HG03066 (cell line): ENCODE data around the gene OR13C9.
"Not testable (repeated sequence)": the region's sequence is repeated elsewhere in the genome, so short reads cannot be mapped to it uniquely, and the experiment has no call there.

Experiments
- ATAC-seq: cut with Tn5 transposase; IDR thresholded peaks from one replicate; pipeline ENCODE4 v1.9.1; 2021; ENCODE audit warnings: low read depth; ENCODE audit not compliant: unreplicated experiment

OR13C9 gene

GRCh38 chr9:104618104-104618503 is at the start of gene OR13C9:
Gene OR13C9 (minus strand): TSS chr9:104618204. CDS start chr9:104618204, 0 bp downstream.
- no peak for ATAC-seq

- ATAC-seq: no peak
Measured at GRCh38 chr9:104658496-104659195, 40.6 kb upstream of the OR13C9 start.

- no peak for ATAC-seq
Measured at GRCh38 chr9:104635456-104635855, 17.5 kb upstream of the OR13C9 start.

GRCh38 chr9:104633976-104634520 is 16.0 kb upstream of the OR13C9 start:
- no peak for ATAC-seq

GRCh38 chr9:104625964-104626363 is 8.0 kb upstream of the OR13C9 start:
- not testable (repeated sequence) for ATAC-seq

GRCh38 chr9:104617418-104617817 is 586 bp downstream of the OR13C9 start:
- no peak for ATAC-seq

- no peak for ATAC-seq
Measured at GRCh38 chr9:104611213-104611612, 6.8 kb downstream of the OR13C9 start.

- no peak for ATAC-seq
Measured at GRCh38 chr9:104608336-104608735, 9.7 kb downstream of the OR13C9 start.

- ATAC-seq: no peak
Measured at GRCh38 chr9:104606152-104606551, 11.9 kb downstream of the OR13C9 start.

GRCh38 chr9:104605527-104605926 is 12.5 kb downstream of the OR13C9 start, which contains the start of gene OR13C2:
Gene OR13C2 (minus strand): TSS chr9:104605627. CDS start chr9:104605627, 0 bp downstream.
- ATAC-seq: not testable (repeated sequence)

- peak; percentile 51 for ATAC-seq
Measured at GRCh38 chr9:104604801-104605200, 13.2 kb downstream of the OR13C9 start.

GRCh38 chr9:104599313-104599712 is 18.7 kb downstream of the OR13C9 start, which contains the start of gene OR13C5:
Gene OR13C5 (minus strand): TSS chr9:104599413. CDS start chr9:104599413, 0 bp downstream.
- ATAC-seq: not testable (repeated sequence)

- ATAC-seq: not testable (repeated sequence)
Measured at GRCh38 chr9:104598749-104599148, 19.3 kb downstream of the OR13C9 start.

- no peak for ATAC-seq
Measured at GRCh38 chr9:104589626-104590025, 28.4 kb downstream of the OR13C9 start.

- ATAC-seq: no peak
Measured at GRCh38 chr9:104586496-104587180, 31.4 kb downstream of the OR13C9 start.

- no peak for ATAC-seq
Measured at GRCh38 chr9:104580562-104580961, 37.4 kb downstream of the OR13C9 start.

GRCh38 chr9:104577263-104577662 is 40.7 kb downstream of the OR13C9 start:
- no peak for ATAC-seq

- ATAC-seq: no peak
Measured at GRCh38 chr9:104575456-104575855, 42.5 kb downstream of the OR13C9 start.

GRCh38 chr9:104572612-104573011 is 45.4 kb downstream of the OR13C9 start:
- no peak for ATAC-seq

GRCh38 chr9:104568868-104569267 is 49.1 kb downstream of the OR13C9 start, which contains the start of gene OR13C8:
Gene OR13C8 (plus strand): TSS chr9:104569168. CDS start chr9:104569168, 0 bp downstream.
- ATAC-seq: no peak
